Activated naive CD4-positive, alpha-beta T cell treated with anti-CD3 and anti-CD28 coated beads, Interleukin-2, amount 50 U/mL, for 16 hours (primary cell): ENCODE results near the gene ISCA2.
"Not testable (repeated sequence)": the region's sequence is repeated elsewhere in the genome, so short reads cannot be mapped to it uniquely, and the experiment has no call there.

Experiments
- DNase-seq: peaks from one replicate; pipeline ENCODE4 v3.0.0-alpha.2; 2020

The ISCA2 gene, protein sequence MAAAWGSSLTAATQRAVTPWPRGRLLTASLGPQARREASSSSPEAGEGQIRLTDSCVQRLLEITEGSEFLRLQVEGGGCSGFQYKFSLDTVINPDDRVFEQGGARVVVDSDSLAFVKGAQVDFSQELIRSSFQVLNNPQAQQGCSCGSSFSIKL

DNA sequence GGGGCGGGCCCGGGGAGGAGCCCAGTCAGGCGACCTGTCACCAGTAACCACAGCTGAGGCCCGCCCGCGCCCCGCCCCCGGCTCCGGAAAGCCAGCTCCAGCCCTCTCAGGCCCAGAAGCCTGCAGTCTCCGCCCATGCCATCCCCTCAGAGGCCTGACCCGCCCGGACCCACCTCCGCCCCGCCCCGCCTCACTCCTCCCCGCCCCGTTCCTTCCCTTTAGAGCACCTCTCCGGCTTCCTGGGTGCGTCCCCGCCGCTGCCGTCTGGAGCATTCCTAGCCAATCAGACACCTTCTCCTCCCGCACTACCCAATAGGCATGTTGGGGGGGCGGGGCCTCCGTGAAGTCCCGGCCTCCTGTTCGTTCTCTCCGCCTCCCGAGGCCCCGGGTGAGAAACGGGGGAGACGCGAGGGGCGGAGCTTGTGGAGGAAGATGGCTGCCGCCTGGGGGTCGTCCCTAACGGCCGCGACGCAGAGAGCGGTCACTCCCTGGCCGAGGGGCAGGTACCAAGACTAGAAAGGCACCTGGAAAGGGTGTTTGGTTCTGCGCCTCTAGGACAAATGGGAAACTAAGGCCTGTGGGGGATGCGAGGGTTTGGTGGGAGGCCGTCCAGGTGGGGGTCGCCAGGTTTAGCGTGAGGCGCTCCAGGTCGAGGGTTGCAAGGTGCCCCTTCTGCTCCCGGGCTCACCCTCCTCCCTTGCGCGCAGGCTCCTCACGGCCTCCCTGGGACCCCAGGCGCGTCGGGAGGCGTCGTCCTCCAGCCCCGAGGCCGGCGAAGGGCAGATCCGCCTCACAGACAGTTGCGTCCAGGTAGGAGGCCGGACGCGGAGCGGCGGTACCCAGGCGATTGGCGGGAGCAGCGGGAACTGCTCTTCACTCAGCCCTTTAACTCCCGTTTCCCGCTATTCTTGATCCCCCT is at the start of gene ISCA2:
Gene ISCA2, plus strand, starts transcription at position 423 of the 919 bp plus-strand sequence. Its CDS starts 10 bp downstream, at position 433.
- peak; percentile 100 for DNase-seq

DNA sequence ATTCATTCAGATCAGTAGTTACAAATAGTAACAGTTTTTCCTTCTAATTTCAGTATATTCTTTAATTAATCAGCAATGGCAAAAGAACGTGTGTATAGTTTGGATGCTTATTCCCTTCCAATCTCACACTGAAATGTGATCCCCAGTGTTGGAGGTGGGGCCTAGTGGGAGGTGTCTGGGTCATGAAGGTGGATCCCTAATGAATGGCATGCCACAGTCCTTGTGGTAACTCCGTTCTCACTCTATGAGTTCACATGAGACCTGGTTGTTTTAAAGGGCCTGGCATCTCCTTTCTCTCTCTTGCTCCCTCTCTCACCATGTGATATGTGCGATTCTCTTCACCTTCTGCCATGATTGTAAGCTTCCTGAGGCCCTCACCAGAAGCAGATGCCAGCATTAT is 48.7 kb upstream of the ISCA2 start:
- DNase-seq, result no peak

DNA sequence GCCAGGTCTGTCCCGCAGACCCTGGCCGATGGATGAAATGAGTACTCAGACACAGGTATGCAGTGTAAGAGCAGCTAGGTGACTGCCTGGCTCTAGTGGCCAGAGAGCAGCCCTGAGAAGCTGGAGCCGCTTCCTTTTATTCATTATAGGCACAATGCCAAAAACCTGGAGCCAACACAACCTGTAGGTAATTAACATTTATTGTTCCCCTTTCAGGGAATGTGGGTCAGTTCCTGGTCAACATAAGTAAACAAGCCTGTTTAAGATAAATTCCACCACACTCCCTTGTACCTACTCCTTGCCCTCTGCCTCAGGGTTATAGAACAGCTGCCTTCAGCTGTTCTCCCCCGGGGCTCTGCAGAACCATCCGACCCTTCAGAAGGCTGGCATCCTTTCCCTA is 39.2 kb upstream of the ISCA2 start:
- not testable (repeated sequence) for DNase-seq

DNA sequence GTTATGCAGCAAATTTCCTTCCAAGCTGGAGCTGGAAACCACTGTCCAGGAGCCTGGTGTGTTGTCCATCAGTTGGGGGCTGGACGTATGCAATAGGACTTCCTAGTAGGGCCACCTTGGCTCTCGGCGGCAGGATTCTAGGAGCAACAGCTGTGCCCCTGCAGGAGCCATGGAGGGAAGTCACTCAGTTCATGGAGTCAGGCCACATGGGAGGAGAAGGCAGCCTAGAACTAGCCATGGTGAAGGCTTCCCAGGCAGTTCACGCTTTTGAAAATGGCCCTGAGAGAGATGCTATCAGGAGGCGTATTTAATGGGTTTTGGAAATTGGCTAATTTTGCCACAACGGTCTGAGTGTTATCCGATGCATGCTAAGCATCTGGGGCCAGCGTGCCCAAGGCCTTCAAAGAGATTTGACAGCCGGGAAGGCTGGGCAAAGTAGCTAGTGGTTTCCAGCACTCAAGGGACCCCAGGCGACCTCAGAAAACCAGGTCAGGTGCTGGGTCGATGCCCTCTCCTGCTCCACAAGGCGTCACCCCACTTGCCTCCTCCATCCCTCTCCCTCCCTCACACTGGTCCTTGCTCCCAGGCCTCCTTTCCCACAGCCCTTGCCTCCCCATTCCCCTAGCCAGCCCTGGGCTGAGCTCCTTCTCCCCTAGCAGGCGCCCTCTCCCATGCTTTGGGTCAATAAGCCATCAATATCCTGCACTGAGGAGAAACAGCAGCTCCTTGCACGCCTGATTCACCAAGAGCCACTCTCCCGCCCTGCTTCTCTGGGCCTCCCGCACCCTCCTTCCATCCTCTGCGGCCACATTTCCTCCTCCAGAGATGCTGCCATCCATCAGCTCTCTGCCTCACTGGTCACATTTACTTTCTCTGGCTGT is 36.6 kb upstream of the ISCA2 start:
- DNase-seq, result no peak

DNA sequence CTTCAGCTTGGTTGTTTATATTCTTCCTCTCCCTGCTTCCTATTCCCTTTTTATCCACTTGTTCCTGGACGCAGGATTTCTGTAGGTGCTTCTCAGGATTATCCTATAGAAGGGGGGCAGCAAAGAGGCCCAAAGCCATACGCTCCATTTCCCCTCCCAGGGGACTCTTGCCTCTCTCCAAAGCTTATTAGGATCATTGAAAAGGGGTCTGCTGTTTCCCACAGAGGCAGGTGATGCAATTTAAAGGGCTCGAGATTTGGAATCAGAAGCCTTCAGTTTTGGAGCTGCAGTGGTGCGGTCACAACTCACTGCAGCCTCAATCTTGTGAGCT is 36.0 kb upstream of the ISCA2 start:
- no peak for DNase-seq

DNA sequence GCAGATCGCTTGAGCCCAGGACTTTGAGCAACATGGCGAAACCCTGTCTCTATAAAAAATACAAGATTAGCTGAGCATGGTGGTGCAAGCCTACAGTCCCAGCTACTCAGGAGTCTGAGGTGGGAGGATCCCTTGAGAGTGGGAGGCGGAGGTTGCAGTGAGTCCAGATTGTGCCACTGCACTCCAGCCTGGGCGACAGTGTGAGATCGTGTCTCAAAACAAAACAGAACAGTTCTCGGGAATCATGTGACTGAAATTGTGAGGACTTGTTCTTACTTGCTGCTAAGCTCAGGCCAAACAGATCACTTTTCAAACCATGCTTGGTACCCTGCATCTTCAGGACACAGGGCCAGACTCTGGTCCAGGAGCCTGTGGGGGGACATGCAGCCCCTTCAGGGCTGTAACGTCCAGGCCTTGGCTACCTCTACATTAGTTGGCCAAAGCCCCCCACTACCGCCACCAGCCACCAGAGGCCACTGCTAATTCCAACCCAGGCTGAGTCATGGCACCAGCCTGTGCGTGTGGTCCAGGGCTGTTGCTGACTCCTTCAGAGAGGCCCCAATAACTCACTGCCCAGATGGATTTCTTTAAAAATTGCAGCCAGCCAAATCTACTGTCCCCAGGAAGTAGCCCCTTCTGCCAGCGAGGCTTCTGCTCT is 34.1 kb upstream of the ISCA2 start:
- DNase-seq, result peak; percentile 25

DNA sequence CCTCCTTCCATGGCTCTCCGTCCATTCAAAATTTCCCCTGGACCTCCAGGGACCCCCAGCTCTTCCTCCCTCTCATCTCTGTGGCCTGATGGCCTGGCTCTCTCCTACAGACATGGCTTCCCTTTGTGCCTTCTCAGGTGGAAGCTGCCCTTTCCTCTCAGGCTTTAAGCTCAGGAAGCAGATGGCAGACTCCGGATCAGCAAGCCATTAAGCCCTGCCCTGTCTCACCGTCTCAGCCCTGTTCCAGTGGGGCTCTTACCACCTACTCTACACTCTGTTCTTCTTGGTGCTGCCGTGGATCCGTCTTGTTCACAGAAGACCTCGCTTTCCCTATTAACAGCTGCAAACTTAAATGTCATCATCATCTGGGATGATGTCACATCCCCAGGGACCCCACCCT is 33.6 kb upstream of the ISCA2 start:
- DNase-seq, result no peak

DNA sequence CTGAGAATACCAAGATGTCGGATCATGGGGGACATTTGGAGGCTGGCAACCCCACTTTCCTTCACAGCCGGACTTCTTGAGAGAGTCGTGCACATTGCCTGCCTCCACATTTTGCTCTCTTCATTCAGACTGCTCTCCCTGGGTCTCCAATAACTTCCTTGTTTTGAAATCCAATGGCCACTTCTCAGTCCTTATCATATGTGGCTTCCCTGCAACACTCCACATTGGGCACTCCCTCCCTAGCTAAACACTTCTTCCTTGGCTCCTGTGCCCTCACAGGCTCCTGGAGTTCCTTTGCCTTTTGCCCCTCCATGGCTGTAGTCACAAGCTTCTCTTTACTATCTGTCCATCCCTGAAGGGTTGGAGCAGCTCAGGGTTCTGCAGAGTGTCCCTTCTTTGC is 30.6 kb upstream of the ISCA2 start:
- DNase-seq, result no peak

DNA sequence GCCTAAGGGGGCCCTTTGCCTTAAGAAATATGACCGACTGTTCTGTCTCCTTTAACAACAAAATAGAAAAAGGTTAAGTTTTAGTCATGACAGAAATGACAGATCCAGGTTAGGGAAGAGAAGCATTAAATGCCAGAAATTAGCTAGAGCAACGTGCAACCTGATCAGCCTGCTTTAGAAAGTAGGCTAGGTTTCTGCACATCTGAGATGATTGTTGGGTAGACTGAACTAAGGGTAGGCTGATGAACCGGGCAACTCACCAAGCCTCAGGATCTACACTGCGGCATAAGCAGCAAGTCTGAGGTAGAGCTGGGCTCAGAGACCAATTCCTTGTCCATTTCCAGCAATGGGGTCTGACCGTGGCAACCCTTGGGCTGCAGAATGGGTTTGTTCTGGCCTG is 29.9 kb upstream of the ISCA2 start:
- DNase-seq, result no peak

DNA sequence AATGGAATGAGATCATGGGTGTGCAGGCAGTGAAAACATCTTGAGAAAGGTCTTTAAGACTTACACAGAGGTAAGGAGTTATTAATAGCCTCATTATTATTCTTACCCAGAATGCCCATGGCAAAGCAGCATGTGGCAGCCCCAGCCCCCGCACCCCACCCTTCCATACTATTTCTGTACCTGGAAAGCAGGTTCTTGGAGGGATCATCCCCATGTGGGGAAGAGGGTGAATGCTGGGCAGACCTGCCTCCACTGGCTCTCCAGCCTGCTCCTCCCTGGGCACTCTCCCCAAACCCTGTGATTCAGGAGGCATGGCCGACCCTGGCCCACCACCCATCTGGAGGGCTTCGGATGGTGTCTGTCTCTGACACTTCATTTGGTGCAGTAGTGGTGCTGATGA is 28.8 kb upstream of the ISCA2 start:
- no peak for DNase-seq

DNA sequence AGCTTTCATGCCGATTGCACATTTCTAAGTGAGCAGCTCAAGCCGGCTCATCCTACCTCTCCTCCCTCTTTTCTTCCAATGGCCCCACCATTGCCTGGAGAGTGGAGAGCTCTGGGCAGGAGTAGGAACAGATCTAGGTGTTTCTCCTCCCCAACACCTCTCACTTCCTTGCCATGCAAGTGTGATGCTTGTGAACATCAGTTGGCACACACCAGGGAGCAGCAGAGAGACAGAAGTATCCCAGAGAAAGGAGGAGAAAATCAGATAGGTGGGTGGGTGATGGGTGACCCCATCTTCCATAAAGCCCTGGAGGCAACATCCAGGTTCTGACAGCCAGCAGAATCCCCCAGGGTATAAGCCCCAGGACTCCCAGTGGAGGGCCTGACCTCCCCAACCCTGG is 28.2 kb upstream of the ISCA2 start:
- DNase-seq, result no peak

DNA sequence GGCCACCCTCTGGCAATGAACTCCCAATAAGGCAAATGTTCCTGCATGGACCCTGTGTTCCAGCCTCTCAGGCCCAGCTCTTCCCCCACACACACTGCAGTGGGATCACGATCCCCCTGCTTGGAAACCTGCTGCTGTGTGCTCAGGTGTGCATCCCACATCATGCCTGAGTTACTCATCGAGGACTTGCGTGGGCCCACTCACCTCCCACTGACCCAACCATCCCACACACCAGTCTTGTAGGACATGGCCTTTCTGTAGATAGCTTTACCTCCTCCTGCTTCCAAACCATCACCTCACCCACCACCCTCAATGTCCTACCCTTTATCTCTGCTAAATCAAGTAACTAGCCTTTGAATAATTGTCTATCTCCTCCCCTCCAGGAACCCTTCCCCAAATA is 25.1 kb upstream of the ISCA2 start:
- DNase-seq, result no peak

DNA sequence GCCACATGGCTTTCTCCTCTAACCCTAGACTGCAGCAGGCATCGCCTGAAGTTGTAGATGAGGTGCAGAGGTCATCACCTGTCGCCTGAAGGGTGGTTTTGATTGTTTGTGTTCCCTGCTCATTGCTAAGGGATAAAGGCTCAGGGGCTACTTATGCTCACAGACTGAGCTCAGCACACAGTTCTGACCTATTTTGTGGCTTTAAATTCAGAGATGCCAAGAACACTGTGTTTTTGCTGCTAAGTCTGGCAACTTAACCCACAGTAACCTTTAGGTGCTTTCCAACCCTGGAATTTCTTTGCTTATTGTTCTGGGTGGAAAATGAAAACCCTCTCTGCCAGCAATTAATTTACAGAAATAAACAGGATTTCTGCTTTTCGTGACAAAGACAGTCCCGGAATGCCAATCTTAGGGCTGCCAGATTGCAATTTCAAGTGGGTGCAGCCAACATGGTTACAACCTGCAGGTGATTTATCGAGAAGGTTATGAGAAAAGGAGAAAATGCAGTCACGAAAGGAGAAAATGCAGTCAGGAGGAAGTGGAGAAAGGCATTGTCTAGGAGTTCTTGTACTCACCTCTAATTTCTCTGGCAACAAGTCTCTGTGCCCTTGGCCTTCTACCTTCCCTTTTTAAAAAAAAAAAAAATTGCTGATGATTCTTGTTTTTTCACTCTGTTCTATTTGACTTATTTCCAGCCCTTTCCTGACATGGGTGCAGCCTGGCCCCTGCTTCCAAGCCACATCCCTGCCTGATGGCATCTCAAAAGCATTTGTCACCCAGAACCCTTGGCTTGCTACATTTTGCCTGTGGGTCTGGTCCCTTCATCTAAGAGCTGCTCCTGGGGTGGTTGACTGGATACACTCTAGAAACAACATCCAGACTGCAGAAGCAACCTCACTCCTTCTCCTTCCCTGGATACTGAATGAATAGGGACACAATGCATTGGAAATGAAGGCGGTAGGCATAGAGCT is 23.7 kb upstream of the ISCA2 start:
- no peak for DNase-seq

DNA sequence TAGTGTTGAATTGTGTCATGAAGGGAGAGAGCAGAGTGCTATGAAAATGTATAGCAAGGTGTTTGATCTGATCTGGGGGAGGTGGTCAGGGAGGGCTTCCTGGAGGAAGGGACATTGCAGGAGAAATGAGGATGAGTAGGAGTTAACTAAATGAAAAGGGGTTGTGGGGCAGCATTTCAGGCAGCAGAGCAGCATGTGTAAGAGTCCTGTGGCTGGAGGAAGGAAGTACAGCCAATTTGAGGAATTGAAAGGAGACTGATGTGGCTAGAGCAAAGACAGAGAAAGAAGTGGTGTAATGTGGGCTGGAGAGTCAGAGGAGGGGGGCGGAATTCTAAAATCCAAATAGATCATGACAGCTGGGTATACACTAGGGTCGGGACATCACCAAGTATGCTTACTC is 21.0 kb upstream of the ISCA2 start:
- DNase-seq, result no peak

DNA sequence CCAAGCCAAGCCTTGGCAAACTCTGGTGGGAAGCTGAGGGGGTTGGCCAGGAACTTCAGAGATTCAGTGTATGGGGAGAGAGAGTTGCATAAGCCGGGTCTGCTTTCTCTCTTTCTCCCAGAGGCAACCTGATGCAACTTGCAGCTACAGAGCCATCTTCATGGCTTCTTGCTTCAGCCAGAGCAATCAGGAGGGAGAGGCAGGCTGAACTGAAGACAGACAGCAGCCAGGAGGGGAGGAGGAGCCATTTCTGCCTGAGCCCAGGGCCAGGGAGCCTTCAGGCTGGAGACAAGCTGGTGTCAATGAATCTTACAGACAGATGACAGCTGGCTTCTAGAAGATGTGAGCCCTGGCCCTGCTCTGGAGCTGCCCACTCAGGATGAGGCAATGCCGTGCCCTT is 19.2 kb upstream of the ISCA2 start:
- no peak for DNase-seq

DNA sequence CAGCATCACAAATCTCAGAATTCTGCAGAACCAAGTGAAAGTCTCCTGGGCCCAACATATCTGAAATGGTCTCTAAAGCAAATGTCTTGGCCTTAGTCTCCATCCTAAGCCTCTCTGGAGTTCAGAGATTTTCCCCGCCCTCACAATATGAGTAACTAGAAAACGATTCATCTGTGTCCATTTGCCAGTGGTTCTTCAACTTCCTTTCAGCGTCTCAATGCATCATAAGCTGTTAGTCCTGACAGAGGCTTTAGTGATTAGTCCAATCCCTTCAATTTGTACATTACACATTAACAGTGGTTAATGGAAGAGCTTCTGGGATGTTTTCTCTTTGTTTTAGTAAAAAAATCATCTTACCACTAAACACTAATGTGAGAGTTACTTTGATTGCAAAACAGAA is 17.9 kb upstream of the ISCA2 start:
- DNase-seq, result no peak

DNA sequence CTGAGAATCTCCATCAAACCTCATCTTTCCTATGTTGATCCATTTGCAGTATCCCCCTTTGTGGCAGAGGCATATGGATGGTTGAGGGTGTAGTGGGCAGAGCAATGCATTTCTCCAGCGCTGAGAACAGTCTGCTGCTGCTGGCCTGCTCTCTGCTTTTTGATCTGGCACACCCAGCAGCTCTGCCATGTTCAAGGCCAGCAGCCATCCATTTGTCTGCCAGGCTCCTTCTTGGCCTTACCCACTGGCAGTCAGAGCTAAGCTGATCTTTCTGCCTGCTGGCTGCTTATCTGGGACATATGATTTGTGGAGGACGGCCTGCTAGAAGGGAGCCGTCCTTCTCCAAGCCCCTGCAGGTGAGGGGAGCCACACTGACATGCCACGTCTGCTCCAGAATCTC is 17.5 kb upstream of the ISCA2 start:
- DNase-seq, result no peak

DNA sequence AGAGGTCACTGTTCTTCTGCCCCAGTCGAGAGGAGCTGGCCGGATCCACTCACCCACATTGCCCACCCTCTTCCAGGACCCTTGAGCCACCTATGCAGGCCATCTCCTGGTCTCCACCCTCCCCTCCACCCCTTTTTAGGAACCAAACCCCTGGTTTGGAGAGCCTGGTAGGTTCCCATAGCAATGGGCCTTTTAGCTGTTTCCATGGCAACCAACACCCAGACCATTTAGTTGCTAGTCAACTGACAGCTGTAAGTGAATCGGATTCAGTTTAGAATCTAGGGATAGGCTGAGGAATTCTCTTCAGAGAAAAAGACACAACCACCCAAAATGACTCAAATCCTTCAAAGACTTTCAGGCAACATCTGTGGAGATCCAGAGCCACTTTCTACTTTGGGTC is 17.0 kb upstream of the ISCA2 start:
- no peak for DNase-seq

DNA sequence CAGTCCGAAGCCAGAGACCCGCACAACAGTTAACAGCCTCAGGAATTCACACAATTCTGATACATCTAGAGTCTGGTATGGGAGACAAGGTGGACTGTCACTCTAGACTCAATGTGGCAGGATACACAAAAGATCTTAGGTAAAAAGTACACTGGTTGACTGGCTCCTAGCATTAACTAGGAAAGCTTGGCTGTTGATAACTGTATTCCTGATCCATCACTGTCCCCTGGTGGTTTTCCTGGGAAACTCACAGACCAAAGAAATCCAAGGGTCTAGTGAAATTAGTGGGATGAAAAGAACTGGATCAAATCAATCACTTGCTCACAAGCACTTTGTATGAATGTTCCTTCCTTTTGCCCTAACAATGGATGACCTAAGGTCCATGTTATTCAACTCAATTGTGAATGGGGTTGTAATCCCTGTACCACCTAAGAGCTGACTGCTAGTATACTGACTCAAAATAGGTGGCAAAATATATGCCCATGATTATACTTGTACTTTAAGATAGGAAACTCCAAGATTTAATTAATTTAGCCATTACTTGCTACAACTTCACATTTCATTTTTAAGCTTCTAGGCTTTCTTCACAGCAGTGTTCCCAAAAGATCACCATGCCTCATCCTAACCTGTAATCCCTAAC is 14.4 kb upstream of the ISCA2 start:
- no peak for DNase-seq

DNA sequence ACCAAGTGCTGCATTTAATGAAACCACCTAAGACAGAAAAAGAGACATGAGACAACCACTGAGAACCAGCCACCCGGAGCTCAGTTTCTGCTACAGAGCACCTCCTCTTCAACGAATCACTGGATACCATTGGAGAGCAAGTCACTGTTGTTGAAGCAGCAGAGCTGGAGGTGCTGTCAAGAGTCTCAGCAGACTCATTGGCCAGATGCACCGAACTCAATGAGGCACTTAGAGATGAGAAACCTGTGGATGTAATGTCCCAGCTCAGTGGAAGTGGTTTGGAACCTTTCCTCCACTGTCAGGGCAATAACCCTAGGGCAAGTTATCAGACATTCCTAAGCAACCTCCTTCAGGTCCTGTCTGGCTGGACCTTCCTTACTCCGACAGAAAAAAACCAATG is 13.5 kb upstream of the ISCA2 start:
- DNase-seq, result no peak

DNA sequence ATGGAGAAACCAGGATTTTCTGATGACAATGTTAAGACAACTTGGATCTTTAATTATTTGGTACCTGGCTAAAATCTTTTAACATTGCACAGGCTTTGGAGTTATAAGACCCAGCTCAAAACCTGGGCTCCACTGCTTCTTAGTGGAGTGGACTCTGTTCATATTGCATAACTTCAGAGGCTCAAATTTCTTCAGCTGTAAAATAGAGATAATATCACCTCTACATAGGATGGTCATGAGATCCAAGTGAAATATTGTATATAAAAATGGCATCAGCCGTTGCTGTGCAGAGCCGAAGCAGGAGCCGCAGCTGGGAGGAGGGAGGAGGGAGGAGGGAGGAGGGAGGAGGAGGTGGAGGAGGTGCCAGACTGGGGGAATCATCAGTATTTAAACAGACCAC is 11.0 kb upstream of the ISCA2 start:
- no peak for DNase-seq

DNA sequence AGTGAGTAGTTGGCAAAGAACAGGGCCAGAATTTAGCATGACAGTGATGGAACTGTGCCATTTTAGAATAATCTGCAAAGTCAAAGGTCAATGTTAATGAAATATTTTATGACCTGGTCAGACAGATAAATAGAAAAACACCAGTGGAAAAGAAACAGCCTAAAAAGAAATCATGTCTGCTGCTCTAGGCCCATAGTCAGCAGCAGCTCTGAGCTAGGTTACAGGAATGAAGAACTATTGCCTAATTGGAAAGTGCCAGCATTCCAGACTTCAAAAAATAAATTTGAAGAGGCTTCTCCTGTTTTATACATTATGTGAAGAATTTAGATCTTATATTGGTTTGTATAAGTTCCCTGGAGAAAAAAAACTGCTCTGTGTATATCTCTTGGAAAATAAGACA is 10.2 kb upstream of the ISCA2 start:
- no peak for DNase-seq
